GM12878 (cell line): ENCODE measurements around the gene NDUFS6. TPM values are rescaled to one million over a fixed set of nuclear protein-coding genes. Genes with fewer than 3 reads are reported as not detected.

ENCODE experiments used
- ATAC-seq: fragments of 200-7000 bp; cut with Tn5 transposase; 3 replicates; pipeline ENCODE4 v1.9.1; 2020; ENCODE audit warnings: mild to moderate bottlenecking, moderate library complexity
- BruUV-seq: library from RNA; stranded (reverse); fragments of 400-500 nt; replicated peaks from 2 replicates; lab custom pipeline; 2021; lab: Mats Ljungman, UMichigan
- CTCF ChIA-PET: fragments of 300-600 bp; sonication (Branson Sonifier 250); formaldehyde crosslinking; extraction: SDS; loops from one replicate; lab custom pipeline; 2021; ENCODE audit warnings: inconsistent platforms; lab: Yijun Ruan, JAX
- POLR2A ChIA-PET: fragments of 350-600 bp; formaldehyde crosslinking; extraction: SDS; loops from one replicate; lab custom pipeline; 2021; ENCODE audit warnings: inconsistent platforms; lab: Charles Lee
- RAD21 ChIA-PET: fragments of 300-600 bp; sonication (Branson Sonifier 250); formaldehyde crosslinking; loops from one replicate; lab custom pipeline; 2023; ENCODE audit warnings: antibody characterized with exemption; ENCODE audit not compliant: unreplicated experiment; lab: Charles Lee
- SMC1A ChIA-PET: fragments of 300-600 bp; sonication (Branson Sonifier 250); formaldehyde crosslinking; loops from one replicate; lab custom pipeline; 2023; ENCODE audit not compliant: unreplicated experiment, uncharacterized antibody; lab: Charles Lee
- DNase-seq: peaks from one replicate; pipeline ENCODE4 v3.0.0-alpha.2; 2011; ENCODE audit warnings: low read depth, low spot score
- FAIRE-seq: peaks from 3 replicates; lab custom pipeline; 2011; peaks lifted over from hg19 to GRCh38; lab: Jason Lieb, UNC
- H2AFZ ChIP-seq: 2 replicates; pipeline ENCODE4 v1.6.0; 2011; ENCODE audit warnings: low read depth, low read length, control low read depth; ENCODE audit not compliant: control insufficient read depth
- H3K27ac ChIP-seq: 2 replicates; pipeline ENCODE4 v1.5.1; 2011; ENCODE audit warnings: control low read depth; ENCODE audit not compliant: control insufficient read depth, insufficient read depth
- H3K27me3 ChIP-seq, 2 experiments: replicated peaks in 1 of 2; 2 replicates each; pipeline versions ENCODE4 v1.6.0 to v1.6.1; 2011; ENCODE audit warnings: low read length in 1 of 2; ENCODE audit not compliant: control insufficient read depth in 2 of 2, insufficient read depth in 2 of 2
- H3K36me3 ChIP-seq, 2 experiments: 2 replicates each; pipeline ENCODE4 v1.5.1; 2011; ENCODE audit warnings: low read length in 1 of 2; ENCODE audit not compliant: control insufficient read depth in 2 of 2, insufficient read depth in 2 of 2
- H3K4me1 ChIP-seq: 2 replicates; pipeline ENCODE4 v1.6.1; 2011; ENCODE audit warnings: mild to moderate bottlenecking, low read length, moderate library complexity, mixed read lengths; ENCODE audit not compliant: control insufficient read depth, insufficient read depth
- H3K4me2 ChIP-seq: 2 replicates; pipeline ENCODE4 v1.6.0; 2011; ENCODE audit warnings: control low read depth; ENCODE audit not compliant: control insufficient read depth, insufficient read depth
- H3K4me3 ChIP-seq: fragments of 200-600 bp; sonication (generic); 2 replicates; pipeline ENCODE4 v1.5.1; 2016
- H3K79me2 ChIP-seq: 2 replicates; pipeline ENCODE4 v1.6.0; 2011; ENCODE audit warnings: low read length; ENCODE audit not compliant: control insufficient read depth, insufficient read depth
- H3K9ac ChIP-seq: 2 replicates; pipeline ENCODE4 v1.8.0; 2011; ENCODE audit warnings: low read length, control low read depth, mixed read lengths; ENCODE audit not compliant: control insufficient read depth, insufficient read depth
- H3K9me3 ChIP-seq: replicated peaks from 3 replicates; pipeline ENCODE4 v1.5.1; 2011; ENCODE audit warnings: mild to moderate bottlenecking, low read length; ENCODE audit not compliant: control insufficient read depth, insufficient read depth
- H4K20me1 ChIP-seq: 2 replicates; pipeline ENCODE4 v1.6.0; 2011; ENCODE audit not compliant: control insufficient read depth, insufficient read depth
- CHD4 ChIP-seq: fragments of 200-600 bp; sonication (generic); IDR thresholded peaks from 2 replicates; pipeline ENCODE4 v1.6.1; 2016; ENCODE audit warnings: mild to moderate bottlenecking
- E2F8 ChIP-seq: fragments of 450-650 bp; IDR thresholded peaks from 2 replicates; pipeline ENCODE4 v1.6.1; 2018; ENCODE audit warnings: mild to moderate bottlenecking, low read depth, moderate library complexity; ENCODE audit not compliant: partially characterized antibody
- ESRRA ChIP-seq: IDR thresholded peaks from 2 replicates; pipeline ENCODE4 v1.6.1; 2012; ENCODE audit warnings: mild to moderate bottlenecking, low read length, improper control_type of control experiment
- JUNB ChIP-seq: IDR thresholded peaks from 2 replicates; pipeline ENCODE4 v1.6.1; 2016; ENCODE audit warnings: antibody characterized with exemption, mild to moderate bottlenecking
- KDM1A ChIP-seq: fragments of 200-600 bp; sonication (generic); IDR thresholded peaks from 2 replicates; pipeline ENCODE4 v1.6.1; 2016; ENCODE audit warnings: borderline replicate concordance
- STAT3 ChIP-seq: IDR thresholded peaks from 2 replicates; pipeline ENCODE4 v1.6.1; 2011; ENCODE audit warnings: low read depth, low read length, improper control_type of control experiment
- WRNIP1 ChIP-seq: IDR thresholded peaks from 2 replicates; pipeline ENCODE4 v1.6.1; 2011; ENCODE audit warnings: low read depth, low read length, improper control_type of control experiment, borderline replicate concordance
- ZNF622 ChIP-seq: fragments of 450-650 bp; IDR thresholded peaks from 2 replicates; pipeline ENCODE4 v1.6.1; 2017; ENCODE audit warnings: mild to moderate bottlenecking, inconsistent platforms
- WGBS: methylation state at CpG from one replicate; pipeline ENCODE4 v1.1.6; 2016; ENCODE audit warnings: low lambda C conversion rate; ENCODE audit not compliant: insufficient replicate concordance, insufficient coverage; ENCODE audit errors: missing lambda C conversion rate; 5-methylcytosine and 5-hydroxymethylcytosine counted together
- in situ Hi-C: fragments of 300-500 bp; cut with MboI; formaldehyde crosslinking; loops from 9 replicates; pipeline ENCODE4 v1.14.3; 2018; ENCODE audit warnings: mixed read lengths
- intact Hi-C: fragments of 100-400 bp; cut with micrococcal nuclease; formaldehyde crosslinking; loops from one replicate; pipeline ENCODE4 v1.14.2; 2022; ENCODE audit not compliant: unreplicated experiment
- polyA plus RNA-seq, 11 experiments: library from polyadenylated mRNA; depleted of rRNA in 4 of 11; unstranded in 6 of 11; stranded (reverse) in 5 of 11; fragments of >200 nt; fragmentation: Nextera tagmentation in 4 of 11; fragmentation: Illumina TruSeq in 1 of 11; extraction: Ambion mirVana in 4 of 11; extraction: Trizol in 1 of 11; gene quantifications; 1 replicate in 1 of 11; 2 replicates in 10 of 11; pipeline versions ENCODE4 v1.2.1 to v1.2.3, GENCODE V29; 2011 to 2016; ENCODE audit warnings: inconsistent platforms in 2 of 11, missing spikeins in 2 of 11, low read depth in 1 of 11
- total RNA-seq, 4 experiments: library from RNA; depleted of rRNA in 3 of 4; stranded (reverse); fragments of >200 nt in 3 of 4; fragmentation: Illumina TruSeq in 1 of 4; extraction: Trizol in 1 of 4; gene quantifications; 2 replicates each; pipeline versions ENCODE4 v1.2.1 to v1.2.3, GENCODE V29; 2013 to 2021

NDUFS6 gene
- total and polyA plus RNA-seq, 10 of the 15 experiments (the other 5 are each of a cell fraction or from before 2014, with no cell fraction given), result 20.7 to 213 (median 58.3) TPM

GRCh38 chr5:1858436-1858835, 57.2 kb downstream of the NDUFS6 start:
- FAIRE-seq (no peak), ATAC-seq (no peak)
- no peak overlapping the region for H3K4me3 ChIP-seq
- no peaks in the 10 kb centered on the region for H3K36me3 ChIP-seq
- no peaks in the 10 kb centered on the region for H3K9me3 ChIP-seq
- H3K27me3 ChIP-seq, result no peaks in the 10 kb centered on the region
- 76% methylated on average over 8 of the region's 16 CpGs for WGBS
- H3K27ac ChIP-seq, result no peak overlapping the region
- no peak for TF ChIP-seq E2F8
- TF ChIP-seq ESRRA, result no peak
- TF ChIP-seq WRNIP1, result no peak
- TF ChIP-seq KDM1A, result no peak
- no peak for TF ChIP-seq ZNF622
- no peak for TF ChIP-seq CHD4
- TF ChIP-seq STAT3, result no peak
- TF ChIP-seq JUNB, result no peak
- TF ChIP-seq, all 136 proteins: peak for 0
- H3K9ac ChIP-seq, result no peak overlapping the region
- no peaks in the 10 kb centered on the region for H3K79me2 ChIP-seq
- ChIA-PET CTCF (no interaction called here), POLR2A (no interaction called here), RAD21 (no interaction called here), SMC1A (no interaction called here)
- no peaks in the 10 kb centered on the region for H3K4me1 ChIP-seq
- no peak overlapping the region for H3K4me2 ChIP-seq
- no peak overlapping the region for H2AFZ ChIP-seq
- in situ Hi-C loops (no loop called here), intact Hi-C loops (no loop called here)
- DNase-seq, result no peak
- no TSS peak for BruUV-seq
- H4K20me1 ChIP-seq, result no peaks in the 10 kb centered on the region
